Eye (tissue), 1 donor: ENCODE data around the gene NEIL3.
"Not testable (repeated sequence)": the region's sequence is repeated elsewhere in the genome, so short reads cannot be mapped to it uniquely, and the experiment has no call there.

Experiments used
- DNase-seq: peaks from one replicate; pipeline ENCODE4 v3.0.0-alpha.2; 2015

The NEIL3 gene

DNA sequence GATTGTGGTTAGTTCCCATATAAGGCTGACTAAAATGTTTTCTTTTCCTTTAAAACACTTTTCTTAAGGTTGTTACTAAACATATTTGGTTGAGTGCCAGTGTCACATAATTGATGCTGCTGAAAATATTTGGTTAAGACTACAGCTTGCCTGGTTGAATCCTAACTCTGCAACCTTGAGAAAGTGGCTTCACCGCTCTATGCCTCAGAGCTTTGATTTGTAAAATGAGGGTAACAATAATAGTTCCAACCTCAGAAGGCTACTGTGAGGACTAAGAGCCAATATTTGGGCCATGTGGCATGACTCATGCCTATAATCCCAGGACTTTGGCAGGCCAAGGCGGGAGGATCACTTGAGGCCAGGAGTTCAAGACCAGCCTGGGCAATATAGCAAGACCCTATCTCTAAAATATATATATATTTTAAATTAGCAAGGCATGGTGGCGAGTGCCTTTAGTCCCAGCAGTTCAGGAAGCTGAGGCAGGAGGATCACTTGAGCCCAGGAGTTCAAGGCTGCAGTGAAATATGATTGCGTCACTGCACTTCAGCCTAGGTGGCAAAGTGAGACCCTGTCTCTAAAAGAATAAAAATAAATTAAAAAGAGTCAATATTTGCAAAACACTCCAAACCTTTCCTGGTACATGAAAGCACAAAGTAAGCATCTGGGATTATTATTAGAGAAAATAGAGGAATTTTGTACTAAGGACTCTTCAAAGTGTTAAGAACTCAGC is 7.1 kb upstream of the NEIL3 start:
- DNase-seq, result no peak

DNA sequence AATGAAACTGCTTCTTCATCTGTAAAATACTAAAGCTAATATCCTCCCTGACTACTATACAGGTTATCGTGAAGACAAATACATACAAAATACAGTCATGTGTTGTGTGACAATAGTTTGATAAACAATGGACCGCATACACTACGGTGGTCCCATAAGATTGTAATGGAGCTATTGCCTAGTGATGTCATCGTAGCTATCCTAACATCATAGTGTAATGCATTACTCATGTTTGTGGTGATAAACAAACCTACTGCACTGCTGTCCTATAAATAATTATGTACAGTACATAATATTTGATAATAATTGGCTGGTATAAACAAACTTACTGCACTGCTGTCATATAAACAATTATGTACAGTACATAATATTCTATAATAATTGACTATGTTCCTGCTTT is 5.6 kb upstream of the NEIL3 start:
- no peak for DNase-seq

DNA sequence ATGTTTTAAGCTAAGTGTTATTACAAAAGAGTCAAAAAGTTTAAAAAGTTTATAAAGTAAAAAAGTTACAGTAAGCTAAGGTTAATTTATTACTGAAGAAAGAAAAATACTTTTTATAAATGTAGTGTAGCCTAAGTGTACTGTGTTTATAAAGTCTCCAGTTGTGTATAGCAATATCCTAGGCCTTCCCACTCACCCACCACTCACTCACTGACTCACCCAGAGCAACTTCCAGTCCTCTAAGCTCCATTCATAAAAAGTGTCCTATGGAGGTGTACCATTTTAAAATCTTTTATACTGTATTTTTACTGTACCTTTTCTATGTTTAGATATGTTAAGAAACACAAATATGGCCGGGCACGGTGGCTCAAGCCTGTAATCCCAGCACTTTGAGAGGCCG is 4.8 kb upstream of the NEIL3 start:
- not testable (repeated sequence) for DNase-seq

DNA sequence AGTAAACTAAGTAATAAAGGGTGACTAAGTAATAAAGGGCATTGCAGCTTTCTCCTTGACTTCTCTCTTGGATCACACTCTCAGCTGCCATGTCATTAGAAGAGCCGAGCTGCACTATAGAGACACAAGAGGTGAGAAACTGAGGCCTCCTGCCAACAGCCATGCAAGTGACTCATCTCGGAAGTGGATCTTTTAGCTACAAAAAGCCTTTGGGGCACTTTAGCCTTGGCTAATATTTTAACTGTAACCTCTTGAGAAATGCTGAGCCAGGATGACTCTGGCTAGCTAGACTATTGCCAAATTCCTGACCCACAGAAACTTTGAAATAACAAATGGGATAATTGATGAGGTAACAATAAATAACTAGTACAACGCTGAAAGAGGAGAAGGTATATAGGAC is 1.5 kb upstream of the NEIL3 start:
- DNase-seq, result no peak

DNA sequence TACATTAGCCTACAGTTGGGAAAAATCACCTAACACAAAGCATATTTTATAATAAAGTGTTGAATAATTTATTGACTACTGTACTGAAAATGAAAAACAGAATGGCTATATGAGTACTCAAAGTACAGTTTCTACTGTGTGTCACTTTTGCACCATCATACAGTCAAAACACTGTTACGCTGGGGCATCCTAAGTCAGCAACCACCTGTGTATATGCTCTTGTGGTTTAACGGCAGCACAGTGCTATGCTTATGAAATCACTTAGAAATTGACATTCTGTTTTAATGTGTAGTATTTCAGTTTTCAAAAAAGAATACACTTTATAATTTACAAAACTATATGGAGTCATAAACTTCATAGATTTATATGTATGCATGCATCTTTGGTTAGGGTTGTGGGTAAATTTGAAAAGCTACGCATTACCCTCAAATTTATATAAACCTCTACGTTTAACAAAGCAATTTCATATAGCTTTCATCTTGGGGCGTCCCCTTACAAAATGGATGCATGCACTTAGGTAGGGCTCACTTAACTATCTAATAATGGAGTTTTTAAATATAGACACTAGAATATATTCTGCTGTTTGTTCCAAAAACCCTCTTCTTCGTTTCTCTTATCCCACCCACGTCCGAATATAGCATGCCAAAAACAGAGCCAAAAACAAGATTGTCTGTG is 690 bp upstream of the NEIL3 start:
- DNase-seq, result no peak

DNA sequence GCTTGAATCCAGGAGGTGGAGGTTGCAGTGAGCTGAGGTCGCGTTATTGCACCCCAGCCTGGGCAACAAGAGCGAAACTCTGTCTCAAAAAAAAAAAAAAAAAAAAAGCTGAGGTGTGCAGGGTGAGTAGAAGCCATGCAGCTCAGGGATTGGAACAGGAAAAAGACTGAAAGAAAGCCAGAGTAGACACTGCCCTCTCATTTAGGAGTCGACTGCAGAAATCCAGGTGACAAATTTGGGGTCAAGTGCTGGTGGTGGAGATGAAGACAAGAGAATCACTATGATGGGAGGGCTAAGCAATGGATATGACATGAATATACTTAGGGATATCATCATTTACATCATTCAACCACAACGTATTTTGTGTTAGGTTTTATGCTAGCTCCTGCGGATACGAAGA is 1.9 kb downstream of the NEIL3 start:
- DNase-seq, result no peak

DNA sequence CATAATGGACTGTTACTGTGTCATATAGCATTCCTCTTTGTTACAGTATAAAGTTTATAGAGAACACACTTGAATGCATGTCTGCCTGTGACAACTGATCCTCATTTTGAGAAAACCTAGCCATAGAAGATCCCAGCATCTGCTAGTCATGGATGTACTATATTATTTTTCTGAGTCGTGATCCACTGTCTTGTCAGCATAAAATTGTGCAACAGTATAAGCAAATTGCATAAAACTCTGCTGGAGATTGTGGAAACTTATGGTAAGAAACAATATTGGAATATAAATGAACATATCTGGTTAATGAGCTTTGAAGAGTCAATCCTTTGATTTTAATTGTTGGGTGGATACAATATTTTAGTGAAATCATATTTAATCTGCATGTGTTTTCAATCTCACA is 3.6 kb downstream of the NEIL3 start:
- DNase-seq, result no peak

DNA sequence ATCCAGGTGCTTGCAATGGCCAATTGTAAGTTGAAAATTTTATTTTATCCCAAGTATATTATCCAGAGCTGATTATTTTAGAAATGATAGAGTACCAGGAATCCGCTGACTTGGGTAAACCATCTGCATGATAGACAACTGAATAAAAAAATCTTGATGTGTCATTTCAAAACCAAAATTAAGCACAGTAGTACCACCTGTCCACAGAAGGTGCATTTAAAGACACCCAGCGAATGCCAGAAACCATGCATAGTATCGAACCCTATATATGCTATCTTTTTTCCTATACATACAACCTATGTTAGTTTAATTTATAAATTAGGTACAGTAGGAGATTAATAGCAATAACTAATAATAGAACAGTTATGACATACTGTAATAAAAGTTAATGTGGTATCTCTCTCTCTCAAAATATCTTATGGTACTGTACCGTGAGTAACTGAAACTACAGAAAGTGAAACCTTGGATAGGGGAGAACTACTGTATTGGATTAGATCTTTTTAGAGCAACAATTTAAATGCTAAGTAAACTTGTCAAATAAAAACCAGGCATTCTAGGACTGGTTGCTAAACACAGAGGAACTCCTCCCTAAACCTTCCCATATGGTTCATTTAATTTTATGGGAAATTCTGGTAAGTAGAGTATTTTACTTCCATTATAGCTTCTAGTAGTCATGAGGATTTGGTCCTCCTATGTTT is 6.2 kb downstream of the NEIL3 start:
- no peak for DNase-seq

DNA sequence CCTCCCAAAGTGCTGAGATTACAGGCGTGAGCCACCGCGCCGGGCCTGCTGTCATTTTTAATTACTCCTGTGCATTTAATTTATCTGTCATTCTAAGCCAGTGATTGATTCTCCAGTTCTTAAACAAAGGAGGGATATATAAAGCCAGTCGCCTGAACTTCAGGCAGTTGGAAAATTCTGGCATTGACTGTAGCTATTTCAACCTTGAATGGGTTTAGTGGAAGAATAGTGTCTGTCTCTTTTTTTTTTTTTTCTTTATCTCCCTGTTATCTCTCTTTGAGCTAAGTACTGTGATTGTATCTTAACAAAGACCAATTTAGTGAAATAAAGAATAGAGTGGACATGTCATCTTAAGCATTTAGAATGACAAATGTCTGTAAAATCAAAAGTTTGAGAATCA is 11.0 kb downstream of the NEIL3 start:
- DNase-seq, result no peak

DNA sequence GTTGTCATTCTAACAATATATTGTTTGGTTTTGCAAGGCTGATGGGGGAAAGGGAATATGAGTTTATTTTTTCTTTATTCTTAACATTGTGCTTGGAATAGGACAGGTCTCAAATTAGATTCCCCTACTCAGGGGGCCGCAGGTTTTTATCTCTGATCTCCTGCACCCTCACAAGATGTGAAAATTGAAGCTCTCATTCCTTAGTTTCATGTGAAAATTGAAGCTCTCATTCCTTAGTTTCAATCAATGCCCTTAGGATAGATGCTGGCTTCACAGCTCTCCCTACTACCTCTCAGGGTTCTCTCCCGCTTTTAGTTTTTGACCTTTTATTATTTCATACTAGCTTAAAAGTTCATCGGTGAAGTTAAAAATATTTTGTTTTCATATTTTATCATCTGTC is 12.0 kb downstream of the NEIL3 start:
- no peak for DNase-seq

DNA sequence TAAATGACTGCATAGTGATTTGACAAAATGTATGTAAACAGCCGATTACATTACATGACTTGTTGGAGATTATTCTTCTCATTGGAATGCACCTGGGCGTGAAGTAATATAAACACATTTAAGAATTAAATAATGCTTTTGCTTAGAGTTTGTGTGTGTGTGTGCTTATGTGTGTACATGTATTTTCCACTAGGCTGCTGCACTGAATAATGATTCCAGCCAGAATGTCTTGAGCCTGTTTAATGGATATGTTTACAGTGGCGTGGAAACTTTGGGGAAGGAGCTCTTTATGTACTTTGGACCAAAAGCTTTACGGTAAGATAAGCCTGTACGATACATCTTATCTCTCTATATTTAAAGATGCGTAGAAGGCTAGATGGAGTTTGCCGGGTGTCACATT is 12.6 kb downstream of the NEIL3 start:
- no peak for DNase-seq

DNA sequence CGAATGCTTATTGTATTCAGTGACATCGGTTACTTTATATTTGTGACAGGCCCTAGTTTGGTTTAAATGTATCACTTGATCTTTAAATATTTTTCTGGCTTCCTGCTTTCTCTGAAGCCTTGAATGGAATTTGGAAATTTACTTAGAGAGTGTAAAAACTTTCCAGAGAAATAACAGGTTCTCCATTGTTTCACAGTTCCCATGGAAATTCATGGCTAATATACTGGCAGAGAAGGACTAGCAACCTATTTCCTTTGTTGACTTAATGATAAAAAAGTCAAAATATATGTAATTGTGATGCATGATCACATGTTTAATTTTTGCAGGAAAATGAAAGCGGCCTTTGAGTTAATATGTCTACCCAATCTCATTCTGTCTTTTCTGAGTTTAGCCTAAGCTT is 13.2 kb downstream of the NEIL3 start:
- no peak for DNase-seq

DNA sequence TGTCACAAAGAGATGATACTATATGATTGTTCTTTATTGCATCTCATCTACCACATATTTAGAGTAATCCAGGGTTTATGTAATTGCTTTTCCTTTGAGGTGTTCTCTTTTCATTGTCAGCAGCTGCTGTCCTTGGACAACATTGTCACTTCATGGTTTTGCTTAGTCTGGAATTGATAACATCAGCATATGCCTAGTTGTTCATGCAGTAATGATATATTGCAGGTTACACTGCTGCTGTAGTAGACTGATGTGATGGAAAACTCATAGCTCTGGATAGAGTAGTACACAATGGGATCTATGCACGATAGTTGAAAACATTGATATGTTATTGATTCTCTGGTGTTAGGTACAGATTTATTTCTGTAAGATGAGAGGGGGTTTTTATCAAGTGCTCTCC is 13.7 kb downstream of the NEIL3 start:
- no peak for DNase-seq

DNA sequence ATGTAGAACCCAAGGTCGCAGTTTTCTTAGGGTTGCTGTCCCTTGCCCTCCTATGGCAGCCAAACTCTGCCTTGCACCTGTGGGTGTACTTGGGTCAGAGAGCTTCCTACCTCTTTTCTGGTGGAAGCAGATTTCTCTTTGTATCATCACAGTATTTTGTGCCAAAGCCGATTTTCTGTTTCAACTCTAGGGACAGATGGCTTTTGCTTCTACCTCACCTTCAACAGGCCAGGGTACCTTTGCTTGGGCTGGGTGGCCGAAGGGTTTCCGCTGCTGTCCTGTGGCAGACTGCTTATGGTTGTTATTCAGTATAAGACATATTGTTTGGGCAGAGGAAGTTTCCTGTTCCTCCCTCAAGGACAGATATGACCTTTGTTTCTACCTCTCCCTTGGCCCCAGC is 22.4 kb downstream of the NEIL3 start:
- DNase-seq, result no peak

DNA sequence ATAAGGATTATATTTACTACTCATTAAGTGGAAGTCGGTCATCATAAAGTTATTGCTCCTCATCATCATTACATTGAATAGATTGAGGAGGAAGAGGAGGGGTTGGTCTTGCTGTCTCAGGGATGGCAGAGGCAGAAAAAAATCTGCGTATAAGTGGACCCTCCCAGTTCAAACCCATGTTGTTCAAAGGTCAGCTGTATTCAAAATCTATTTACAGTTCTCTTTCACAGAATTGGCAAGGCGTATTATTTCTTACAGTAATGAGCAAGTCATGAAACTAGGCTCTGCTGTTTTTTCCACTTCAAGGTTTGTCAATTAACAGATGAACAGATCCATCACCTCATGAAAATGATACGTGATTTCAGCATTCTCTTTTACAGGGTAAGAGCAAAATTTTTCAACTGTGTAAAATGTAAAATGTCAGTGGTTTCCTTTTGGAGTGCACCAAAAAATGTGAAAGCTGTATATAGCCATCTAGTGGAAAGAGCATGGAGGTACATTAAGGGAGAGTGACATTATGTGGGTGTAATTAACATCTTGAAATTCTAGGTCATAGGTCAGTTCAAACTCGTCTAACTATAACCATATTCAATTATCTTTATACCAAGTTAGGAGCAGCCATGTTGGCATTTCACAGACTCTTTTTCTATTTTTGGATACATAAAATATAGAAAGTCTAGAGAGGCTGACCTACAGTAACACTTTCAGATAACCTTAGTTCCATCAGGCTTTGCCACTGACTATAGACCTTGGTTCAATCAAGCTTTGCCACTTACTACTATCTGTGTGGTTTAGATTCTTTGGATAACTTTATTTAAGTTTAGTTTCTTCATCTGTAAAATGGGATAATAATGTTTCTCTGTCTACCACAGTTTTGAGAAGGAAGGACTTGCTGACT is 30.1 kb downstream of the NEIL3 start:
- DNase-seq, result peak; percentile 55

DNA sequence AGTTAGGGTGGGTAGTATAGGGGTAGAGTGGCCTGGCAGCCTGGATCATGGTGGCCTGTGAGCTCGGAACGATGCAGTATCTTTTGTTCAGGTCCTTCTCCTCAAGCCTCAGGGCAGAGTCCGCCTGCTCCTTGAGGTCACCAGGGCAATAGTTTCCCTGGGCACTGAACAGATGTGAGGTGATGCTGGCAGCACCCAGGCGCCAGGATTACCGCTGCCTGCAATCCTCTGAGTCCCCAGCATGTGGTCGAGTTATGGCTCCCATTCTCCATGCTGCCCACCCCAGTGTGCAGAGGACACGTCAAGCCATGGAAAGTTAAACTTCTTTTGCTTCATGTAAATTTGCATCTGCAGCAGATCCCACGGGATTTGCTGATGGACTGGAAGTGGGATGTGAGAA is 38.7 kb downstream of the NEIL3 start:
- DNase-seq, result no peak

DNA sequence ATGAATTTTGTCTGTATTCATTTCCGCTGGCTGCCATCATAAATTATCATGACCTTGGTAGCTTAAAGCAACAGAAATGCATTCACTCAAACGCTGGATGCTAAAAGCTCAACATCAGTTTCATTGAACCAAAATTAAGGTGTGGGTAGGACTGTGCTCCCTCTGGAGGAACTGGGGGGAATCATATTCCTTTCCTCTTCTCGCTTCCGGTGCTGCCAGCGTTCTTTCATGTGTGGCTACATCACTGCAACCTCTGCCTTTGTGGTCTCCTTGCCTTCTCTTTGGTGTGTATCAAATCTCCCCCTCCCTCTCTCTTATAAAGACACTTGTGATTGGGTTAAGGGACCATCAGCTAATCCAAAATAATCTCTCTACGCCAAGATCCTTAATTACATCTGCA is 39.5 kb downstream of the NEIL3 start:
- DNase-seq, result no peak

DNA sequence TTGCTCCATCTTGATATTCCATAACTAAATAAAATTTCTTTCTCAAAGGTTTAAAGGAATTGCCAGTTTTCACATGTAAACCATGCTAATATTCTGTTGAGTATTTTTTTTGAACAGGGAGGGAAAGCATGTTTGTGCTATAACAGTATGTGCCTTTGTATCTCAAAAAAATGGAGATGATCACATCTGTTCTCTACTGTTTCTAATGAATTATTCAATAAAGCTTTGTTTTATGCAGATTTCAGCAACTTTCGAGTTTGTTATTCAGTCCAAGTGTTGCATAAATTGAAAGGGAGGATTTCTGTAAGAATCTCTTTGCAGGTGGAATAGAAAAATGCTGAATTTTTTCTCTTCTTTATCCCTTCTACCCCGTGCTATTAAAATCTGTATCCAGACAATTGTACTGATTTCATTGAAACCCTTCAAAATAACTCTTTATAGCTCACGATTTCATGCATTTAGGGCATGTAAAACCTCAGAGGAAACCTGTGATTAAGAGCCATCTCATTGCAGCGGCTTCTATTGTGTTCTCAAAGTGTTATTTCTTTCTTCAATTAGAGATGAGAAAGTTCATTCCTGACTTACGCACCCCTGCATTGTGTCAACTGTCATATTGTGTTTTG is 42.1 kb downstream of the NEIL3 start:
- DNase-seq, result no peak

DNA sequence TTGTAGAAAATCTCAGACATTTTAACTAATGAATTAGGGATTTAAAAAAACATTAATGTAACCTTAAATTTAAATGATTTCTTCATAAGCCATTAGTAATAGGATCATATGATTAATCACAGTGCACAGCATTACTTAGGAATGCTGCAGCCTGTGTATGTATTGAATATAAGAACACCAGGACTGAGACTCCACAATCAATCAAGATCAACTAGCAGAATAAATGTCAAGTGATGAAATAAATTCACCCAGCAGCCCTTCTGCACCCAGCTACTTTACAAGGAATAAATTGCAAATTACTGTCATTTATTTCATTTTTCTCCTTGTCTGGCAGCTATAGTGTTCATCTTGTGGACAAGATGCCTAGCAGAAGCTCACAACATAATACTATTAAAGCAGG is 46.5 kb downstream of the NEIL3 start:
- DNase-seq, result no peak

DNA sequence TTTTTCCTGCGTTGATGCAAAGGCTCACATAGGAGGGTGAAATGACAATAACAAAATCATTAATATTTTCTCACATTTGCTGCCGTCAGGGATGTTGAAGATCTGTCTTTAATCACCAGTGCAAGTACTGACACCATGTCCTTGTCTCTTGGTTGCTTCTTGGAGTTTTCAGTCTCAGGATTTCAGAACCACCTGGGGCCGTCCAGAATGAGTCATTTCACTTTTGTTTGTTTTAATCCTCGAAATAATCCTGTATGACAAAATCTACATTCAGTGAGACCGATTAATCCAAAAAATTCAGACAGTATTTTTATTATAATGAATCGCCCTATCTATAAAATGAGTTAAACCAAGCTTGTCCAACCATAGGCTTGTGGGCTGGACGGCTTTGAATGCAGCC is 47.2 kb downstream of the NEIL3 start:
- DNase-seq, result no peak

DNA sequence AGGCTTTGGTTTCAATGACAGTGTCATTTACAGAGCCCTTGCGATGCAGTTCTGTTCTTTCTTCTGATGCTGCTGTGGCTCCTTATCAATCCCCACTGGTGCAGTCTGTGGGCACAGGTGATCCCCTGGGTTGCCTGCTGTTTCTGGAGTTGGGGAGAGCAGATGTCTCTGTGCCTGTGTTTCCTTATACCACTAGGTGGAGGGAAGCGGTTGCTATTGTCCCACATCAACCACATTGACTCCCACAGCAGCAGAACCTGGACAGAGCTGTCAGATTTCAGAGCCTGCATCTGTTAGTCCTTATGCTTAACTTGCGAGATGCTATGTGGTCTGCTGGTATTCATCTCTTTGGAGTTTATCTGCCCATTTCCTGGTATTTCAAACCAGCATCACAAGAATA is 57.7 kb downstream of the NEIL3 start:
- DNase-seq, result no peak

DNA sequence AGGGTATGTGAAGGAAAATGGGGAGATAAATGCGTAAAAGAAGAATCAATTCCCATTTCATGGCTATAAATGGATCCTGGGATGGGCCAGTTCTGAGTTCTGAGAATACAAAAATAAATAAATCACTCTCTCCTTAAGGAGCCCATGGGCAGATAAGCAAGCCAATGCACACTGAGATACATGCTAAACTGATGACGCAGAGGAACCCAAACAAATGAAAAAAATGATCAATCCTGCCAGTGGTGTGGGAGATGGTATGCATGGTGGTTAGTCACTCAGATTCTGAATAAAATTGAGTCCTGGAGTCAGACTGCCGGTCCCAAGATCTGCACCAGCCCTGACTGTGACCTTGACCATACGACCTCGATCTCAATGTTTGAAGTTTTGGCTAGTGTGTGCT is 59.7 kb downstream of the NEIL3 start:
- no peak for DNase-seq

DNA sequence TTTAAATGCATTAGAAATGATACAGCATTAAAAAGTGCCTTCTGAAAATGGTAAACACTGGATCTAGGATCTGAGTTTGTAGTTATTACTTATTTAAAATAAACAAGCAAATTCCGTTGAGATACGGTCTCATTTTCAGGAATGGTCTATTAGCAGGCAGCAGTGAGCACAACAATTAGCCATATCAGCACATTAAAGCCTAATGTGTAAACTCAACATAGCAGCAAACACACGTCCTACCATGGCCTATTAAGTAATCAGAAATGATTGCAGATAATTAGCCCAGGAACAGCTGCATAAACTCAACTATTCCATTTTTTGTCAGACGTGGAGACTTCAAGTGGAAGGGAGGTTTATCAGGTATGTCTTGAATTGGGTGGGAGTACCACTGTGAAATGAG is 61.8 kb downstream of the NEIL3 start:
- no peak for DNase-seq
